Endothelial cell (in vitro differentiated cells): Measurements from ENCODE around the gene NRXN3. TPM values are rescaled to one million over a fixed set of nuclear protein-coding genes. Genes with fewer than 3 reads are reported as not detected.

Source experiments
- DNase-seq: peaks from one replicate; pipeline ENCODE4 v3.0.0; 2021; ENCODE audit warnings: low spot score
- H3K27ac Mint-ChIP-seq: one replicate; pipeline ENCODE4 v1.8.0; 2021; ENCODE audit warnings: mixed read lengths, inconsistent platforms; ENCODE audit not compliant: unreplicated experiment
- H3K27me3 Mint-ChIP-seq: one replicate; pipeline ENCODE4 v1.8.0; 2021; ENCODE audit warnings: mild to moderate bottlenecking, moderate library complexity, mixed read lengths, inconsistent platforms; ENCODE audit not compliant: unreplicated experiment
- H3K36me3 Mint-ChIP-seq: one replicate; pipeline ENCODE4 v1.8.0; 2021; ENCODE audit warnings: mild to moderate bottlenecking, low read depth, mixed read lengths, inconsistent platforms; ENCODE audit not compliant: unreplicated experiment
- H3K4me1 Mint-ChIP-seq: one replicate; pipeline ENCODE4 v1.8.0; 2021; ENCODE audit warnings: mild to moderate bottlenecking, mixed read lengths, inconsistent platforms; ENCODE audit not compliant: unreplicated experiment
- H3K4me3 Mint-ChIP-seq: one replicate; pipeline ENCODE4 v1.8.0; 2021; ENCODE audit warnings: mild to moderate bottlenecking, mixed read lengths, inconsistent platforms; ENCODE audit not compliant: unreplicated experiment
- H3K9me3 Mint-ChIP-seq: one replicate; pipeline ENCODE4 v1.8.0; 2021; ENCODE audit warnings: mixed read lengths, inconsistent platforms; ENCODE audit not compliant: unreplicated experiment
- CTCF ChIP-seq: fragments of 200-600 bp; sonication (generic); IDR thresholded peaks from one replicate; pipeline ENCODE4 v1.5.0; 2021; ENCODE audit warnings: antibody characterized with exemption; ENCODE audit not compliant: unreplicated experiment
- total RNA-seq: library from RNA; stranded (reverse); fragmentation: NEBNext Ultra II Directional; extraction: Animal tissue kit (Norgen Biotek cat#: 25700); gene quantifications from one replicate; pipeline ENCODE4 v1.2.1, GENCODE V29; 2021; ENCODE audit not compliant: unreplicated experiment

The NRXN3 gene
- total RNA-seq, 1 donor from 2014 or later, result 2.3 TPM

DNA sequence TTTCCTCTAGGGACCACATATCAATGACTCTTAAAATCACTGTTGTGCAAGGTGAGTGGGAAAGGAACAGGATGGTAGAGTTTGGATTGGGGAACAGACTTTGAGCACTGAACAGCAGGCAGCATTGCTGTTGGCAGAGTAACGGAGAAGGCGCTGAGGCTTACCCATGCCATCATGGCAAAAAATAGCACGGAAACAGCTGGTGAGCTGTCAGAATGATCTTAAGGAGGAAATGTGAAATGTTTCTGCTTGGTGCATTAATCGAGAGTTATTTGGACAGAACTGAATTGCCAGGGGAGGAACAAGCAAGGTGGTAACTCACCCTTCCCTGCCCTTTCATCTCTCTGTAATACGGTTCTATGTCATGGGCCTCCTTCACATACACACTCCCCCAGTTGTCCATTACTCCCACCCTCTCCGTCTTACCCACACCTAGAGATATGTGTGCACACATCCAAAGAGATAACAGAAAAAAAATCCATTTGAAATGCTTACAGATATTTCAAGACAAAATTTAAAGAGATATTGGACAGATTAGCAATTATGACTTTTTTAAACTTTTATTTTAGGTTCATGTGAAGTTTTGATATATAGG is 1468.6 kb downstream of the NRXN3 start:
- H3K36me3 Mint-ChIP-seq, result no peaks in the 10 kb centered on the region
- DNase-seq, result no peak
- H3K4me1 Mint-ChIP-seq, result peaks cover 3% of the 10 kb centered on the region
- H3K9me3 Mint-ChIP-seq, result no peaks in the 10 kb centered on the region
- no peak overlapping the region for H3K4me3 Mint-ChIP-seq
- no peaks in the 10 kb centered on the region for H3K27me3 Mint-ChIP-seq
- no peak for TF ChIP-seq CTCF
- H3K27ac Mint-ChIP-seq, result no peak overlapping the region

- H3K4me3 Mint-ChIP-seq, result no peak overlapping the region
- H3K36me3 Mint-ChIP-seq, result no peaks in the 10 kb centered on the region
- peaks cover 3% of the 10 kb centered on the region for H3K4me1 Mint-ChIP-seq
- H3K9me3 Mint-ChIP-seq, result no peaks in the 10 kb centered on the region
- TF ChIP-seq CTCF, result no peak
- no peak overlapping the region for H3K27ac Mint-ChIP-seq
- no peaks in the 10 kb centered on the region for H3K27me3 Mint-ChIP-seq
- DNase-seq, result no peak
These were observed 1469.4 kb downstream of the NRXN3 start for GRCh38 chr14:79639613-79640012.

DNA sequence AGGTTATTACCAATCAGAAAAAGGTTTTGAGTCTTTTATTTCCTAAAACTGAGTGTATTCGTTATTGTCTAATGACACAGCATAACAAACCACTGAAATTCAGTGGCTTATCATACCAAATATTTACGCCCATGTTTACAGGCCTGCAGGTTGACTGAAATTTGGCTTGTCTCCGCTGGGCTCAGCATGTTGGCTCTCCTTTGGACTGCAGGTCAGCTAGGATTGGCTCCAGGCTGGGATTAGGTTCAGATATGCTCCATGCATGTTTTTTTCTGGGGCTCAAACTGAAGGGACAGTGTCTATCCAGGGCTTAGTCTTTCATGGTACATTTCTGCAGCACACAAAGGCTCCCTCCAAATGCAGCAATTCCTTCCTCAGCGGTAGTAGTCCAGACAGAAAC is 1471.2 kb downstream of the NRXN3 start:
- Mint-ChIP-seq H3K4me1 (peaks cover 3% of the 10 kb centered on the region), H3K4me3 (no peak overlapping the region), H3K36me3 (no peaks in the 10 kb centered on the region), H3K27ac (no peak overlapping the region), H3K9me3 (no peaks in the 10 kb centered on the region), H3K27me3 (no peaks in the 10 kb centered on the region)
- no peak for DNase-seq
- no peak for TF ChIP-seq CTCF

DNA sequence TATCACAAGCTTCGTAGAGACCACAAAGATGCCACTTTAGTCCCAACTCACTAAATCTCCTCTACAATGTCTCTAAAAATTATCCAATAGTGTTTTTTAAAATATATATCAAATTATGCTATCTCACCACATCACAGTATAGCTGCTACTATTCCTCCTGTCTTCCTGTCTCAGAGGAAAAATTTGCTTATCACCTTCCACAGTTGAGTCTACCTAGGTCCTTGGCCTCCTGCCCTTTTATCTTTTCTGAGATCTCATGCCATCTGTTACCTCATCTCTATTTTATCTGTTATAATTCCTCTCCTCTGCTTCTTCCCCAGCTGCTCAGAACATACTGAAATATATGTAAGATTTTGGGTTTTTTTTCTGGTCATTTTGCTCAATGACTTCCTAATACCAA is 1473.0 kb downstream of the NRXN3 start:
- Mint-ChIP-seq H3K9me3 (no peaks in the 10 kb centered on the region), H3K27me3 (no peaks in the 10 kb centered on the region), H3K4me1 (peaks cover 3% of the 10 kb centered on the region), H3K4me3 (no peak overlapping the region), H3K36me3 (no peaks in the 10 kb centered on the region), H3K27ac (no peak overlapping the region)
- no peak for DNase-seq
- TF ChIP-seq CTCF, result no peak

DNA sequence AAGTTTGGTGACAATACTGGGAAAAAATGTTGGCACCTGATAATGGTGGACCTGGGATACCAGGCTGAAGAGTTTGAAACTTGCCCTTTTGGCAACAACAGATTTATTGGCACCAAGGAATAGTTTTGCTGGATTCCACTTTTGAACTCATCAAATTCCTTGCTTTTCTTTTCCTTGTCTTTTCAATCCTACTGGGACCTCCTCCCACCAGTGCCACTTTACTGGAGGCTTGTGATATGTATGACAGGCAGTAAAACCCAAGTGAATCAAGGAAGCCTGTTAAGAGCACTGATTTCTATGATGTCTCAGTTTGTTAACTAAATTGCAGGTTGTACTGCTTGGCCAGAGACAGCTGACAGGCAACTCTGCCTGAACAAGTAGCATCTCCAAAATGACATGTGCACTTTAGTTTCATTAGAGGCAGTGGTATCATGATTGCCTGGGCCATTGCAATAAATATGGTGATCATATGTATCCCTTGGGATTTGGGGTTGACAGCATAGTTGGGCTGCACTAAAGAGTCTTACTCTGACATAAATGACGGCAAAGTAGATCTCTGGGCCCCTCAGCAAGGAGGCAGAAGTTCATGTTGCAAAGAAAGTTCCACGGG is 1475.7 kb downstream of the NRXN3 start:
- Mint-ChIP-seq H3K27me3 (no peaks in the 10 kb centered on the region), H3K9me3 (no peaks in the 10 kb centered on the region), H3K4me1 (peaks cover 3% of the 10 kb centered on the region), H3K36me3 (no peaks in the 10 kb centered on the region), H3K27ac (no peak overlapping the region), H3K4me3 (no peak overlapping the region)
- TF ChIP-seq CTCF, result no peak
- no peak for DNase-seq
